Transverse colon (tissue), 4 donors: Measurements from ENCODE around the gene USPL1. TPM values are rescaled to one million over a fixed set of nuclear protein-coding genes. Genes with fewer than 3 reads are reported as not detected.
"Not testable (repeated sequence)": the region's sequence is repeated elsewhere in the genome, so short reads cannot be mapped to it uniquely, and the experiment has no call there.

ENCODE experiments used
- DNase-seq: peaks from one replicate; pipeline ENCODE4 v3.0.0-alpha.2; 2019
- H3K27ac ChIP-seq, 4 donors: fragments of 200-600 bp; sonication (generic); 2 replicates each; pipeline ENCODE4 v1.5.1; 2016 to 2018; ENCODE audit warnings: inconsistent platforms in 4 of 4
- H3K27me3 ChIP-seq: fragments of 200-600 bp; sonication (generic); 2 replicates; pipeline ENCODE4 v1.5.1; 2017; ENCODE audit warnings: inconsistent platforms
- H3K36me3 ChIP-seq, 4 donors: fragments of 200-600 bp; sonication (generic); 2 replicates each; pipeline ENCODE4 v1.5.1; 2017 to 2019; ENCODE audit warnings: inconsistent platforms in 4 of 4
- H3K4me1 ChIP-seq, 4 donors: fragments of 200-600 bp; sonication (generic); 2 replicates each; pipeline ENCODE4 v1.5.1; 2017 to 2020; ENCODE audit warnings: inconsistent platforms in 4 of 4
- H3K4me3 ChIP-seq, 4 donors: fragments of 200-600 bp; sonication (generic); 1 replicate in 1 of 4; 2 replicates in 3 of 4; pipeline versions ENCODE4 v1.5.1 to v1.6.1; 2017 to 2019; ENCODE audit warnings: inconsistent platforms in 4 of 4
- H3K9me3 ChIP-seq, 2 donors: fragments of 200-600 bp; sonication (generic); 2 replicates each; pipeline ENCODE4 v1.5.1; 2017 to 2019; ENCODE audit warnings: inconsistent platforms in 2 of 2
- CTCF ChIP-seq, 5 experiments: fragments of 200-600 bp in 3 of 5; fragments of 450-650 bp in 2 of 5; sonication (generic) in 3 of 5; IDR thresholded peaks; 1 replicate in 2 of 5; 2 replicates in 3 of 5; pipeline ENCODE4 v1.5.1; 2016 to 2017; ENCODE audit warnings: antibody characterized with exemption in 5 of 5, inconsistent platforms in 3 of 5, mild to moderate bottlenecking in 2 of 5, moderate library complexity in 1 of 5
- EP300 ChIP-seq: sonication (generic); formaldehyde crosslinking; IDR thresholded peaks from one replicate; pipeline ENCODE4 v1.6.1; 2017; ENCODE audit warnings: antibody characterized with exemption, low read depth
- POLR2A ChIP-seq: fragments of 450-650 bp; IDR thresholded peaks from one replicate; pipeline ENCODE4 v1.6.1; 2016; ENCODE audit warnings: antibody characterized with exemption, mild to moderate bottlenecking, moderate library complexity
- POLR2AphosphoS5 ChIP-seq, 3 donors: sonication (generic); formaldehyde crosslinking; IDR thresholded peaks; one replicate each; pipeline ENCODE4 v1.6.1; 2016; ENCODE audit warnings: antibody characterized with exemption in 3 of 3
- WGBS, 2 donors: methylation state at CpG; one replicate each; pipeline ENCODE4 v1.1.5; 2018; ENCODE audit warnings: low coverage in 1 of 2; 5-methylcytosine and 5-hydroxymethylcytosine counted together
- in situ Hi-C, 4 donors: fragments of 200-750 bp; cut with MboI; loops; one replicate each; pipeline versions ENCODE4 v1.15.0 to v1.15.1; 2017; ENCODE audit warnings: low sequenced_read_pairs in 3 of 4, low pct_ligation_motif_present in 1 of 4, low pct_unique_long_range_greater_than_20kb in 1 of 4
- intact Hi-C: fragments of 100-400 bp; cut with DNase I; formaldehyde crosslinking; loops from one replicate; pipeline ENCODE4 v1.15.1; 2023; ENCODE audit warnings: low total_unique reads
- total RNA-seq, 4 donors: library from RNA; depleted of rRNA; stranded (reverse); fragments of >200 nt; gene quantifications; one replicate each; pipeline ENCODE4 v1.1.0, GENCODE V29; 2016

The USPL1 gene
- total RNA-seq, 4 donors from 2014 or later = 8.6 to 27.3 (median 16.9) TPM

GRCh38 chr13:30634838-30635237 is 17.1 kb downstream of the USPL1 start:
- Histone ChIP-seq H3K27me3 (no peaks in the 10 kb centered on the region), H3K9me3 (no peaks in the 10 kb centered on the region), H3K4me1 (peaks cover 0 to 18% (median 2%) of the 10 kb centered on the region in 4 donors), H3K4me3 (no peak overlapping the region), H3K36me3 (peaks cover 0 to 32% (median 7%) of the 10 kb centered on the region in 4 donors), H3K27ac (no peak overlapping the region)
- in situ Hi-C loops (no loop called here), intact Hi-C loops (no loop called here)
- no peak for DNase-seq
- no peak for TF ChIP-seq EP300
- TF ChIP-seq CTCF (IDR thresholded peaks at IDR 0.05) = no peak
- no peak for TF ChIP-seq POLR2AphosphoS5 (IDR thresholded peaks at IDR 0.05)
- TF ChIP-seq POLR2A = no peak
- 84 to 97% methylated on average over 3 of the region's 3 CpGs for WGBS, 2 donors

- Histone ChIP-seq H3K27me3 (no peaks in the 10 kb centered on the region), H3K4me3 (no peak overlapping the region), H3K9me3 (no peaks in the 10 kb centered on the region), H3K27ac (no peak overlapping the region), H3K4me1 (peaks cover 0 to 12% (median 2%) of the 10 kb centered on the region in 4 donors), H3K36me3 (peaks cover 0 to 38% (median 8%) of the 10 kb centered on the region in 4 donors)
- TF ChIP-seq POLR2A = no peak
- TF ChIP-seq CTCF (IDR thresholded peaks at IDR 0.05) = no peak
- no peak for DNase-seq
- 75 to 82% methylated on average over 4 of the region's 4 CpGs for WGBS, 2 donors
- in situ Hi-C loops (no loop called here), intact Hi-C loops (no loop called here)
These were observed 20.6 kb downstream of the USPL1 start for GRCh38 chr13:30638301-30638700.

- WGBS, 2 donors = 95 to 100% methylated on average over 3 to 4 of the region's 4 CpGs
- intact Hi-C loops = no loop called here
- no peak for DNase-seq
- peaks cover 0 to 11% (median 1%) of the 10 kb centered on the region in 4 donors for H3K4me1 ChIP-seq
- H3K9me3 ChIP-seq = no peaks in the 10 kb centered on the region
- in situ Hi-C loops = no loop called here
- H3K27me3 ChIP-seq = no peaks in the 10 kb centered on the region
- TF ChIP-seq CTCF (IDR thresholded peaks at IDR 0.05) = no peak
- no peak for TF ChIP-seq EP300
- no peak for TF ChIP-seq POLR2AphosphoS5 (IDR thresholded peaks at IDR 0.05)
- no peak for TF ChIP-seq POLR2A
- no peak overlapping the region for H3K27ac ChIP-seq
- peaks cover 0 to 49% (median 14%) of the 10 kb centered on the region in 4 donors for H3K36me3 ChIP-seq
- H3K4me3 ChIP-seq = no peak overlapping the region
These were observed 22.0 kb downstream of the USPL1 start for GRCh38 chr13:30639671-30640070.

GRCh38 chr13:30641173-30641572 is 23.5 kb downstream of the USPL1 start:
- H3K4me1 ChIP-seq, H3K9me3 ChIP-seq, in situ Hi-C loops, intact Hi-C loops, H3K27me3 ChIP-seq, DNase-seq, H3K4me3 ChIP-seq, H3K27ac ChIP-seq: not testable (repeated sequence)
- 90 to 100% methylated on average over 1 of the region's 1 CpG for WGBS, 2 donors
- peaks cover 0 to 63% (median 20%) of the 10 kb centered on the region in 4 donors for H3K36me3 ChIP-seq

- intact Hi-C loops = no loop called here
- no peak for DNase-seq
- Histone ChIP-seq H3K36me3 (peaks cover 0 to 82% (median 23%) of the 10 kb centered on the region in 4 donors), H3K27me3 (no peaks in the 10 kb centered on the region), H3K27ac (no peak overlapping the region), H3K9me3 (no peaks in the 10 kb centered on the region), H3K4me1 (peaks cover 0 to 19% (median 0%) of the 10 kb centered on the region in 4 donors), H3K4me3 (no peak overlapping the region)
- TF ChIP-seq CTCF (IDR thresholded peaks at IDR 0.05) = no peak
- TF ChIP-seq EP300 = no peak
- no peak for TF ChIP-seq POLR2A
- TF ChIP-seq POLR2AphosphoS5 (IDR thresholded peaks at IDR 0.05) = no peak
- in situ Hi-C loops = no loop called here
These were observed 27.9 kb downstream of the USPL1 start for GRCh38 chr13:30645629-30646028.
